SK-N-SH (cell line): ENCODE measurements around the gene COL4A2. TPM values are rescaled to one million over a fixed set of nuclear protein-coding genes. Genes with fewer than 3 reads are reported as not detected.

Experiments
- CTCF ChIA-PET: fragments of 300-600, 350-600 bp; formaldehyde crosslinking; extraction: SDS; loops from one replicate; lab custom pipeline; 2021; lab: Yijun Ruan, JAX
- POLR2A ChIA-PET: fragments of 350-600 bp; sonication (Branson Sonifier 250); formaldehyde crosslinking; extraction: SDS; loops from one replicate; lab custom pipeline; 2020; ENCODE audit warnings: antibody characterized with exemption, inconsistent platforms; lab: Yijun Ruan, JAX
- DNase-seq: peaks from one replicate; pipeline ENCODE4 v3.0.0; 2012
- H2AFZ ChIP-seq: fragments of 200-600 bp; sonication (generic); 2 replicates; pipeline ENCODE4 v1.8.1; 2016; ENCODE audit warnings: antibody characterized with exemption, mild to moderate bottlenecking, low read depth
- H3F3A ChIP-seq: fragments of 200-600 bp; sonication (generic); replicated peaks from 2 replicates; pipeline ENCODE3; 2016; ENCODE audit warnings: antibody characterized with exemption, mild to moderate bottlenecking; ENCODE audit not compliant: insufficient read depth
- H3K27ac ChIP-seq, 2 experiments: fragments of 200-500 bp in 1 of 2; fragments of 200-600 bp in 1 of 2; sonication (Bioruptor generic) in 1 of 2; sonication (generic), shearing (Covaris generic) in 1 of 2; 2 replicates each; pipeline versions ENCODE4 v1.5.1 to v1.6.1; 2014 to 2016; ENCODE audit warnings: low read depth in 2 of 2, inconsistent platforms in 1 of 2, low read length in 1 of 2, mild to moderate bottlenecking in 1 of 2, mixed read lengths in 1 of 2
- H3K27me3 ChIP-seq: fragments of 200-600 bp; sonication (generic), shearing (Covaris generic); 2 replicates; pipeline ENCODE4 v1.6.1; 2016; ENCODE audit warnings: mixed run types; ENCODE audit not compliant: insufficient read depth
- H3K36me3 ChIP-seq, 2 experiments: fragments of 200-500 bp in 1 of 2; fragments of 200-600 bp in 1 of 2; sonication (Bioruptor generic) in 1 of 2; sonication (generic) in 1 of 2; replicated peaks in 1 of 2; 2 replicates each; pipeline versions ENCODE3 to v1.5.1; 2014 to 2016; ENCODE audit warnings: low read length in 1 of 2, mild to moderate bottlenecking in 1 of 2; ENCODE audit not compliant: insufficient read depth in 2 of 2, control insufficient read depth in 1 of 2
- H3K4me1 ChIP-seq, 2 experiments: fragments of 200-500 bp in 1 of 2; fragments of 200-600 bp in 1 of 2; sonication (Bioruptor generic) in 1 of 2; sonication (generic), shearing (Covaris generic) in 1 of 2; 2 replicates each; pipeline versions ENCODE4 v1.5.1 to v1.6.1; 2014 to 2016; ENCODE audit warnings: low read depth in 1 of 2, low read length in 1 of 2, mixed run types in 1 of 2; ENCODE audit not compliant: insufficient read depth in 2 of 2, control insufficient read depth in 1 of 2
- H3K4me2 ChIP-seq: fragments of 200-600 bp; sonication (generic), shearing (Covaris generic); 2 replicates; pipeline ENCODE4 v1.6.1; 2017; ENCODE audit warnings: mixed run types
- H3K4me3 ChIP-seq, 2 experiments: fragments of 200-500 bp in 1 of 2; fragments of 200-600 bp in 1 of 2; sonication (Bioruptor generic) in 1 of 2; sonication (generic), shearing (Covaris generic) in 1 of 2; 2 replicates each; pipeline versions ENCODE4 v1.5.1 to v1.8.1; 2014 to 2016; ENCODE audit warnings: low read depth in 2 of 2, inconsistent platforms in 1 of 2, low read length in 1 of 2, mild to moderate bottlenecking in 1 of 2, mixed read lengths in 1 of 2, moderate library complexity in 1 of 2
- H3K79me2 ChIP-seq: fragments of 200-600 bp; sonication (generic); 2 replicates; pipeline ENCODE4 v1.8.1; 2017; ENCODE audit warnings: mild to moderate bottlenecking; ENCODE audit not compliant: insufficient read depth
- H3K9ac ChIP-seq: fragments of 200-600 bp; sonication (generic); 2 replicates; pipeline ENCODE4 v1.6.1; 2017; ENCODE audit warnings: mixed run types
- H3K9me2 ChIP-seq: fragments of 200-600 bp; sonication (generic); 2 replicates; pipeline ENCODE4 v1.6.1; 2017; ENCODE audit warnings: mixed run types
- H3K9me3 ChIP-seq: fragments of 200-600 bp; sonication (generic); 2 replicates; pipeline ENCODE4 v1.6.1; 2017; ENCODE audit warnings: mixed run types, mild to moderate bottlenecking, moderate library complexity
- H4K20me1 ChIP-seq: fragments of 200-600 bp; sonication (generic); 2 replicates; pipeline ENCODE4 v1.6.1; 2017; ENCODE audit warnings: mild to moderate bottlenecking, mixed run types; ENCODE audit not compliant: insufficient read depth
- ELF1 ChIP-seq: IDR thresholded peaks from 2 replicates; pipeline ENCODE4 v1.4.0; 2012
- EP300 ChIP-seq, 2 experiments: IDR thresholded peaks; 2 replicates each; pipeline versions ENCODE4 v1.4.0 to v1.6.1; 2012; ENCODE audit warnings: borderline replicate concordance in 1 of 2, low read depth in 1 of 2, low read length in 1 of 2
- FOXJ3 ChIP-seq: sonication (generic); formaldehyde crosslinking; IDR thresholded peaks from 2 replicates; pipeline ENCODE4 v1.5.1; 2020; ENCODE audit warnings: mild to moderate bottlenecking, missing genetic modification reagents
- FOXM1 ChIP-seq: IDR thresholded peaks from 2 replicates; pipeline ENCODE4 v1.4.0; 2012; ENCODE audit warnings: low read depth, mild to moderate bottlenecking
- IRF3 ChIP-seq: fragments of 150-350 bp; IDR thresholded peaks from 2 replicates; pipeline ENCODE4 v1.6.1; 2016; ENCODE audit warnings: mild to moderate bottlenecking, low read depth, low read length
- JUND ChIP-seq: IDR thresholded peaks from 2 replicates; pipeline ENCODE4 v1.4.0; 2012
- MEF2A ChIP-seq: IDR thresholded peaks from 2 replicates; pipeline ENCODE4 v1.4.0; 2012; ENCODE audit warnings: low read depth, borderline replicate concordance
- NFIC ChIP-seq: IDR thresholded peaks from 2 replicates; pipeline ENCODE4 v1.4.0; 2012; ENCODE audit warnings: borderline replicate concordance
- RAD21 ChIP-seq: IDR thresholded peaks from 2 replicates; pipeline ENCODE4 v1.6.1; 2012; ENCODE audit warnings: mild to moderate bottlenecking, low read length
- RFX5 ChIP-seq: IDR thresholded peaks from 2 replicates; pipeline ENCODE4 v1.6.1; 2012; ENCODE audit warnings: mild to moderate bottlenecking, improper control_type of control experiment, low read length
- TCF12 ChIP-seq: IDR thresholded peaks from 2 replicates; pipeline ENCODE4 v1.4.0; 2012
- USF1 ChIP-seq: IDR thresholded peaks from 2 replicates; pipeline ENCODE4 v1.4.0; 2012; ENCODE audit warnings: low read depth, borderline replicate concordance
- ZBTB33 ChIP-seq: IDR thresholded peaks from 2 replicates; pipeline ENCODE4 v1.4.0; 2012; ENCODE audit warnings: low read depth, borderline replicate concordance
- WGBS: methylation state at CpG from one replicate; pipeline ENCODE4 v1.1.6; 2017; ENCODE audit warnings: low lambda C conversion rate; 5-methylcytosine and 5-hydroxymethylcytosine counted together
- polyA plus RNA-seq, 3 experiments: library from polyadenylated mRNA; depleted of rRNA; stranded (reverse); fragments of >200 nt; gene quantifications; 2 replicates each; pipeline ENCODE4 v1.2.3, GENCODE V29; 2012
- TF ChIP-seq, protein P1 (sequence below): fragments of 200-600 bp; sonication (generic); IDR thresholded peaks from 2 replicates; pipeline ENCODE4 v1.6.1; 2017; ENCODE audit warnings: antibody characterized with exemption, mild to moderate bottlenecking, moderate library complexity
- TF ChIP-seq, protein P2 (sequence below): IDR thresholded peaks from 2 replicates; pipeline ENCODE4 v1.6.1; 2012; ENCODE audit warnings: mild to moderate bottlenecking, low read depth, low read length, moderate library complexity

Gene COL4A2
- polyA plus RNA-seq, 1 of the 3 experiments (the other 2 are of a cell fraction): 137 TPM

DNA sequence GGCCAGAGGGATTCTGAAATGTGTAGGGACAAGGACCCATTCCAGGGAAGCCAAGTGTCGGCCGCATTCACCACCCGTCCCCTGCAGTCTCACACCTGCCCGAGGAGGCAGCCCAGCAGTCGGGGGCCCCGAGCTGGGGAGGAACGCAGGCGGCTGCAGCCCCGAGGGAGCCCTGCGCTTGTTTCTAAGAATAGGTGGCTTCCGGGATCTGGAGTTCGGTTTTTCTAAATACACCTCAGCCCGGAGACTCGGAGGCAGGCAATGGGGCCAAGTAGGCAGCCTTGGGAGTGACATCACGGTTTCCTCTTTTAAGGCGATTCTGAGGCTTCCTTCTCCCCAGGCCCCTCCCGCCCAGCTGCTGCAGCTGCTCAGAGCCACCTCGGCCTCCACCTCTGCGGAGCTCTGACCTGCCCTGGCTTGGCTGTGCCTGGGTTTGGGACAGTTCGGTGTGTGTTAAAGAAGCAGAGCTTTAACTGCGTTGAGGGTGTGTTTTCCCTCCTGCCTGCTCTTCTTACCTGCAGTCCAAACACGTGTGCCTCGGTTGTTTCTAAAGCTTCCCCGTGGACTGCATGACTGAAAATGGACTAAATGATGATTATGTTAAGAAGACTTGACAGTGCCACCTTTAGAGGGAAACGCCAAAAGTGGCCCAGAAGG, 80.5 kb downstream of the COL4A2 start:
- WGBS: 94% methylated on average over 23 of the region's 25 CpGs
- H3K9ac ChIP-seq: no peak overlapping the region
- H3K4me1 ChIP-seq: peaks cover 5 to 22% of the 10 kb centered on the region in 2 experiments; a peak in 3 of 4 replicates
- H3K27me3 ChIP-seq: no peaks in the 10 kb centered on the region
- H3K36me3 ChIP-seq: peaks cover 0 to 44% of the 10 kb centered on the region in 2 experiments
- no peak for DNase-seq
- peak overlapping the region in 1 of 2 experiments; percentile 50; a peak in 1 of 4 replicates for H3K27ac ChIP-seq
- no peak overlapping the region for H3K4me2 ChIP-seq
- H2AFZ ChIP-seq: no peak overlapping the region
- ChIA-PET POLR2A (no interaction called here), CTCF (interaction anchor here (1.4 kb wide), 1 partner anchor 25 kb away, joined by 3 read pairs; no protein-coding TSS in a partner anchor)
- H3K4me3 ChIP-seq: no peak overlapping the region
- H3K9me2 ChIP-seq: no peaks in the 10 kb centered on the region
- H3K9me3 ChIP-seq: no peaks in the 10 kb centered on the region
- TF ChIP-seq RFX5: no peak
- no peak for TF ChIP-seq ZBTB33
- no peak for TF ChIP-seq JUND
- no peak for TF ChIP-seq IRF3
- TF ChIP-seq FOXM1: no peak
- TF ChIP-seq, protein P1, sequence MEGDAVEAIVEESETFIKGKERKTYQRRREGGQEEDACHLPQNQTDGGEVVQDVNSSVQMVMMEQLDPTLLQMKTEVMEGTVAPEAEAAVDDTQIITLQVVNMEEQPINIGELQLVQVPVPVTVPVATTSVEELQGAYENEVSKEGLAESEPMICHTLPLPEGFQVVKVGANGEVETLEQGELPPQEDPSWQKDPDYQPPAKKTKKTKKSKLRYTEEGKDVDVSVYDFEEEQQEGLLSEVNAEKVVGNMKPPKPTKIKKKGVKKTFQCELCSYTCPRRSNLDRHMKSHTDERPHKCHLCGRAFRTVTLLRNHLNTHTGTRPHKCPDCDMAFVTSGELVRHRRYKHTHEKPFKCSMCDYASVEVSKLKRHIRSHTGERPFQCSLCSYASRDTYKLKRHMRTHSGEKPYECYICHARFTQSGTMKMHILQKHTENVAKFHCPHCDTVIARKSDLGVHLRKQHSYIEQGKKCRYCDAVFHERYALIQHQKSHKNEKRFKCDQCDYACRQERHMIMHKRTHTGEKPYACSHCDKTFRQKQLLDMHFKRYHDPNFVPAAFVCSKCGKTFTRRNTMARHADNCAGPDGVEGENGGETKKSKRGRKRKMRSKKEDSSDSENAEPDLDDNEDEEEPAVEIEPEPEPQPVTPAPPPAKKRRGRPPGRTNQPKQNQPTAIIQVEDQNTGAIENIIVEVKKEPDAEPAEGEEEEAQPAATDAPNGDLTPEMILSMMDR: no peak
- TF ChIP-seq MEF2A: no peak
- TF ChIP-seq TCF12: no peak
- no peak for TF ChIP-seq EP300 (IDR thresholded peaks at IDR 0.05; ENCODE audit: borderline replicate concordance in 1 of 2, low read depth in 1 of 2, low read length in 1 of 2)
- TF ChIP-seq FOXJ3 (CRISPR knock-in tag): no peak
- TF ChIP-seq RAD21: no peak
- no peak for TF ChIP-seq ELF1
- no peak for TF ChIP-seq NFIC
- TF ChIP-seq USF1: no peak
- TF ChIP-seq, protein P2, sequence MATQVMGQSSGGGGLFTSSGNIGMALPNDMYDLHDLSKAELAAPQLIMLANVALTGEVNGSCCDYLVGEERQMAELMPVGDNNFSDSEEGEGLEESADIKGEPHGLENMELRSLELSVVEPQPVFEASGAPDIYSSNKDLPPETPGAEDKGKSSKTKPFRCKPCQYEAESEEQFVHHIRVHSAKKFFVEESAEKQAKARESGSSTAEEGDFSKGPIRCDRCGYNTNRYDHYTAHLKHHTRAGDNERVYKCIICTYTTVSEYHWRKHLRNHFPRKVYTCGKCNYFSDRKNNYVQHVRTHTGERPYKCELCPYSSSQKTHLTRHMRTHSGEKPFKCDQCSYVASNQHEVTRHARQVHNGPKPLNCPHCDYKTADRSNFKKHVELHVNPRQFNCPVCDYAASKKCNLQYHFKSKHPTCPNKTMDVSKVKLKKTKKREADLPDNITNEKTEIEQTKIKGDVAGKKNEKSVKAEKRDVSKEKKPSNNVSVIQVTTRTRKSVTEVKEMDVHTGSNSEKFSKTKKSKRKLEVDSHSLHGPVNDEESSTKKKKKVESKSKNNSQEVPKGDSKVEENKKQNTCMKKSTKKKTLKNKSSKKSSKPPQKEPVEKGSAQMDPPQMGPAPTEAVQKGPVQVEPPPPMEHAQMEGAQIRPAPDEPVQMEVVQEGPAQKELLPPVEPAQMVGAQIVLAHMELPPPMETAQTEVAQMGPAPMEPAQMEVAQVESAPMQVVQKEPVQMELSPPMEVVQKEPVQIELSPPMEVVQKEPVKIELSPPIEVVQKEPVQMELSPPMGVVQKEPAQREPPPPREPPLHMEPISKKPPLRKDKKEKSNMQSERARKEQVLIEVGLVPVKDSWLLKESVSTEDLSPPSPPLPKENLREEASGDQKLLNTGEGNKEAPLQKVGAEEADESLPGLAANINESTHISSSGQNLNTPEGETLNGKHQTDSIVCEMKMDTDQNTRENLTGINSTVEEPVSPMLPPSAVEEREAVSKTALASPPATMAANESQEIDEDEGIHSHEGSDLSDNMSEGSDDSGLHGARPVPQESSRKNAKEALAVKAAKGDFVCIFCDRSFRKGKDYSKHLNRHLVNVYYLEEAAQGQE: no peak
- H3F3A ChIP-seq: peaks cover 12% of the 10 kb centered on the region
- no peaks in the 10 kb centered on the region for H4K20me1 ChIP-seq
- H3K79me2 ChIP-seq: peaks cover 83% of the 10 kb centered on the region
